ENCODE measurements around the gene NACC2. TPM values are rescaled to one million over a fixed set of nuclear protein-coding genes. Genes with fewer than 3 reads are reported as not detected.

The NACC2 gene
- total and polyA plus RNA-seq, 2 donors (not counting 1 experiment from before 2014, with no cell fraction given) = 0.34 to 1.9 TPM

DNA sequence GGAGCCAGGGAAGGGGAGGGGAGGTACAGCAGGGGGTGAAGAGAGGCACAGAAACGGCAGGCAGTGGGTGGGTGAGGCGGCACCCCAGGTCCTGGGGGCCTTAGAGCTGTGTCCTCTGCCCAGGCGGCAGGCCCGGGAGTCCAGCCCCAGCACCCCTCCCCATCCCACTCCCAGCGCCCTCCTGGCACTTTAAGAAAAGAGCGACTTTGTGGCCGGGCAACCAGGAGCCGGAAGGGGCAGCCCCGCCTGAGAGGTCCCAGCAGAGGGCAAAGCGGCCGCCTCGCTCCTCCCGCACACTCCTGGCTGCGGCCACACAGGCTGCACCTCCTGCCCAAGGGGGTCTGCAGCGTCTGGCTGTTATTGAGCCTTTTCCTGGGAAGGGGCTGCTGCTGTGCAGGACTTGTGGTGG is 42.6 kb downstream of the NACC2 start:
- Mint-ChIP-seq H3K4me3 (no peak overlapping the region), H3K27me3 (peaks cover 11% of the 10 kb centered on the region), H3K27ac (no peak overlapping the region), H3K4me1 (peaks cover 17% of the 10 kb centered on the region), H3K9me3 (ENCODE audit: insufficient read depth) (no peaks in the 10 kb centered on the region)
- peaks cover 0 to 9% (median 0%) of the 10 kb centered on the region in 3 donors for H3K9me3 ChIP-seq (ENCODE audit: control extremely low read depth in 1 of 3, control insufficient read depth in 2 of 3, insufficient read depth in 1 of 3, low read length in 2 of 3)
- ATAC-seq (ENCODE audit: low read depth) (no peak), DNase-seq (no peak)
- no peaks in the 10 kb centered on the region for H3K79me2 ChIP-seq (ENCODE audit: control insufficient read depth, insufficient read depth, low read length)
- no peaks in the 10 kb centered on the region for H3K36me3 ChIP-seq (replicated peaks in 1 of 2; ENCODE audit: control extremely low read depth in 1 of 2, control insufficient read depth in 1 of 2, extremely low read depth in 1 of 2, insufficient read depth in 2 of 2, low read length in 1 of 2)
- intact Hi-C loops (cut with micrococcal nuclease) = no loop called here
- peaks cover 0 to 61% (median 6%) of the 10 kb centered on the region in 4 experiments for H3K27me3 ChIP-seq (replicated peaks in 1 of 4; ENCODE audit: control extremely low read depth in 1 of 4, control insufficient read depth in 3 of 4, insufficient read depth in 4 of 4, low read length in 3 of 4)
- ChIA-PET POLR2A (no interaction called here), CTCF (no interaction called here)
- peaks cover 12 to 30% of the 10 kb centered on the region in 2 donors for H3K4me1 ChIP-seq (ENCODE audit: control insufficient read depth in 2 of 2, insufficient read depth in 2 of 2, low read length in 2 of 2)
- TF ChIP-seq, protein P1, sequence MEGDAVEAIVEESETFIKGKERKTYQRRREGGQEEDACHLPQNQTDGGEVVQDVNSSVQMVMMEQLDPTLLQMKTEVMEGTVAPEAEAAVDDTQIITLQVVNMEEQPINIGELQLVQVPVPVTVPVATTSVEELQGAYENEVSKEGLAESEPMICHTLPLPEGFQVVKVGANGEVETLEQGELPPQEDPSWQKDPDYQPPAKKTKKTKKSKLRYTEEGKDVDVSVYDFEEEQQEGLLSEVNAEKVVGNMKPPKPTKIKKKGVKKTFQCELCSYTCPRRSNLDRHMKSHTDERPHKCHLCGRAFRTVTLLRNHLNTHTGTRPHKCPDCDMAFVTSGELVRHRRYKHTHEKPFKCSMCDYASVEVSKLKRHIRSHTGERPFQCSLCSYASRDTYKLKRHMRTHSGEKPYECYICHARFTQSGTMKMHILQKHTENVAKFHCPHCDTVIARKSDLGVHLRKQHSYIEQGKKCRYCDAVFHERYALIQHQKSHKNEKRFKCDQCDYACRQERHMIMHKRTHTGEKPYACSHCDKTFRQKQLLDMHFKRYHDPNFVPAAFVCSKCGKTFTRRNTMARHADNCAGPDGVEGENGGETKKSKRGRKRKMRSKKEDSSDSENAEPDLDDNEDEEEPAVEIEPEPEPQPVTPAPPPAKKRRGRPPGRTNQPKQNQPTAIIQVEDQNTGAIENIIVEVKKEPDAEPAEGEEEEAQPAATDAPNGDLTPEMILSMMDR (IDR thresholded peaks at IDR 0.05) = no peak
- TF ChIP-seq EZH2 (IDR thresholded peaks at IDR 0.05; ENCODE audit: borderline replicate concordance, insufficient read depth, low read depth, low read length, poor library complexity, severe bottlenecking) = no peak
- H2AFZ ChIP-seq (ENCODE audit: insufficient read depth, low read depth, low read length, poor library complexity, severe bottlenecking) = no peak overlapping the region
- no peaks in the 10 kb centered on the region for H4K20me1 ChIP-seq (ENCODE audit: control insufficient read depth, insufficient read depth, low read length, poor library complexity, severe bottlenecking)
- H3K4me3 ChIP-seq (ENCODE audit: control extremely low read depth in 1 of 5, extremely low read depth in 1 of 5, insufficient read depth in 1 of 5, low read depth in 2 of 5, low read length in 4 of 5) = no peak overlapping the region
- H3K27ac ChIP-seq (ENCODE audit: low read length in 2 of 2) = no peak overlapping the region
- 80% methylated on average over 13 of the region's 15 CpGs for WGBS (ENCODE audit: insufficient coverage)
- no peak overlapping the region for H3K9ac ChIP-seq (ENCODE audit: low read length)
- peak overlapping the region; percentile 70 for H3K4me2 ChIP-seq (replicated peaks; ENCODE audit: low read depth, low read length, poor library complexity, severe bottlenecking)

DNA sequence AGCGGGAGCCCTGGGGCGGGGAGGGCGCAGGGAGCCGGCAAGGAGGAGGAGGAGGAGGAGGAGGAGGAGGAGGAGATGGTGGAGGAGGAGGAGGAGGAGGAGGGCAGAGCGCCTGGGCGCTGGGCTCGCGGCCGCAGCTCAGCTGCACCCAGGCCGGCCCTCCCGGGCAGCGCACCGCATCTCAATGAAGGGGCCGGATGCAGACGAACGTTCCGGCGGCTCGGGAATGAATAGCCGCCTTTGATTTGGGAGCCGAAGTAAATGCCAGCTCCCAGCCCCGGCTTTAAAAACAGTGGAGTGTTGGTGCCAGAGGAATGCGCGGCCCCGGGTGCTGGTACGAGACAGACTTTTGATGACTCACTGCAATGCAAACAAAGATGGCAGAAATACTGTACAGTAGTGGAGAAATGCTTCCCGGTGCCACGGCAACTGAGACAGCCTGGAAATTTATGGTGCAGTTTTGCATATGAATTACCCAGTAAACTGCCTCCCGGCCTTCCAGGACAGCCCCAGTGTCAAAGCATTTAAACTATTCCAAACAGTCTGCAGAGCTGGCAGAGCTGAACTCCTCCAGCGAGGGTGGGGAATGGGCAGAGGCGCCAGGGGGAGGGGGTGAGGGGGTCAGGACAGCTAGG is 43.1 kb downstream of the NACC2 start:
- POLR2A ChIA-PET = no interaction called here
- H3K4me1 Mint-ChIP-seq = peaks cover 12% of the 10 kb centered on the region
- Histone ChIP-seq H3K27me3 (replicated peaks in 1 of 4; ENCODE audit: control extremely low read depth in 1 of 4, control insufficient read depth in 3 of 4, insufficient read depth in 4 of 4, low read length in 3 of 4) (peaks cover 0 to 60% (median 6%) of the 10 kb centered on the region in 4 experiments), H3K4me1 (ENCODE audit: control insufficient read depth in 2 of 2, insufficient read depth in 2 of 2, low read length in 2 of 2) (peaks cover 12 to 27% of the 10 kb centered on the region in 2 donors), H3K4me3 (ENCODE audit: control extremely low read depth in 1 of 5, extremely low read depth in 1 of 5, insufficient read depth in 1 of 5, low read depth in 2 of 5, low read length in 4 of 5) (peak overlapping the region in 2 of 5 experiments; percentile 23 to 33), H2AFZ (ENCODE audit: insufficient read depth, low read depth, low read length, poor library complexity, severe bottlenecking) (peak overlapping the region; percentile 18), H3K27ac (ENCODE audit: low read length in 2 of 2) (no peak overlapping the region), H3K9me3 (ENCODE audit: control extremely low read depth in 1 of 3, control insufficient read depth in 2 of 3, insufficient read depth in 1 of 3, low read length in 2 of 3) (peaks cover 0 to 9% (median 0%) of the 10 kb centered on the region in 3 donors), H4K20me1 (ENCODE audit: control insufficient read depth, insufficient read depth, low read length, poor library complexity, severe bottlenecking) (no peaks in the 10 kb centered on the region), H3K36me3 (replicated peaks in 1 of 2; ENCODE audit: control extremely low read depth in 1 of 2, control insufficient read depth in 1 of 2, extremely low read depth in 1 of 2, insufficient read depth in 2 of 2, low read length in 1 of 2) (no peaks in the 10 kb centered on the region), H3K9ac (ENCODE audit: low read length) (peak overlapping the region; percentile 35), H3K79me2 (ENCODE audit: control insufficient read depth, insufficient read depth, low read length) (no peaks in the 10 kb centered on the region), H3K4me2 (replicated peaks; ENCODE audit: low read depth, low read length, poor library complexity, severe bottlenecking) (peak overlapping the region; percentile 70)
- CTCF ChIA-PET = no interaction called here
- TF ChIP-seq EZH2 (IDR thresholded peaks at IDR 0.05; ENCODE audit: borderline replicate concordance, insufficient read depth, low read depth, low read length, poor library complexity, severe bottlenecking) = no peak
- TF ChIP-seq, protein P1 (IDR thresholded peaks at IDR 0.05) = no peak
- ATAC-seq (ENCODE audit: low read depth) (no peak), DNase-seq (no peak)
- intact Hi-C loops (cut with micrococcal nuclease) = no loop called here
- 3% methylated on average over 27 of the region's 31 CpGs for WGBS (ENCODE audit: insufficient coverage)
- H3K27ac Mint-ChIP-seq = no peak overlapping the region
- H3K4me3 Mint-ChIP-seq = peak overlapping the region; percentile 70
- H3K9me3 Mint-ChIP-seq (ENCODE audit: insufficient read depth) = no peaks in the 10 kb centered on the region
- peaks cover 7% of the 10 kb centered on the region for H3K27me3 Mint-ChIP-seq
